Measurements from ENCODE around the gene SSTR3. TPM values are rescaled to one million over a fixed set of nuclear protein-coding genes. Genes with fewer than 3 reads are reported as not detected.

Gene SSTR3
- total RNA-seq, 1 donor from 2014 or later, result 1.7 TPM

- peak; percentile 76 for DNase-seq (ENCODE audit: low spot score)
Observed at GRCh38 chr22:37229012-37229804, 16.9 kb upstream of the SSTR3 start.

- DNase-seq (ENCODE audit: low spot score), result peak; percentile 73
Observed at GRCh38 chr22:37228106-37229011, 16.1 kb upstream of the SSTR3 start.

- no peak for DNase-seq (ENCODE audit: low spot score)
Observed at GRCh38 chr22:37226514-37226913, 14.2 kb upstream of the SSTR3 start.

GRCh38 chr22:37226087-37226486 is 13.8 kb upstream of the SSTR3 start:
- no peak for DNase-seq (ENCODE audit: low spot score)

DNA sequence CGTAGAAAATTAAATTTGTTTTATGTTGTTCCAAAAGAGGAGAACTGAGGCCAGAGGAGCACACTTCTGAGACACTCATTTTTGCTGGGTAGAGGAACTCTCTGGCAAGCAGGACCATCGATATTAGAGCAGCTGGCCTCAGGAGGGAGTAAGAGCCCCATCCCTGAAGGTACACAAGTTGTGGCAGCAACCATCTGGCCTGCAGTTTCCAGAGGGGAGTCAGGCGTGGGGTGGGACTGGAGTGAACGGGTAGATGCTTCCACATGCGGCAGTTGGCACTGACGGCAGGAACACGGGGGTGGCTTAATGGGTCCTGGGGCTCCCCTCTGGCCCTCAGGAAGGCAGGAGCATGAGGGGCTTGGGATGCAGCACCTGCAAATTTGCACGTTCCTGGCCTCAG is 13.2 kb upstream of the SSTR3 start:
- DNase-seq (ENCODE audit: low spot score), result no peak

DNA sequence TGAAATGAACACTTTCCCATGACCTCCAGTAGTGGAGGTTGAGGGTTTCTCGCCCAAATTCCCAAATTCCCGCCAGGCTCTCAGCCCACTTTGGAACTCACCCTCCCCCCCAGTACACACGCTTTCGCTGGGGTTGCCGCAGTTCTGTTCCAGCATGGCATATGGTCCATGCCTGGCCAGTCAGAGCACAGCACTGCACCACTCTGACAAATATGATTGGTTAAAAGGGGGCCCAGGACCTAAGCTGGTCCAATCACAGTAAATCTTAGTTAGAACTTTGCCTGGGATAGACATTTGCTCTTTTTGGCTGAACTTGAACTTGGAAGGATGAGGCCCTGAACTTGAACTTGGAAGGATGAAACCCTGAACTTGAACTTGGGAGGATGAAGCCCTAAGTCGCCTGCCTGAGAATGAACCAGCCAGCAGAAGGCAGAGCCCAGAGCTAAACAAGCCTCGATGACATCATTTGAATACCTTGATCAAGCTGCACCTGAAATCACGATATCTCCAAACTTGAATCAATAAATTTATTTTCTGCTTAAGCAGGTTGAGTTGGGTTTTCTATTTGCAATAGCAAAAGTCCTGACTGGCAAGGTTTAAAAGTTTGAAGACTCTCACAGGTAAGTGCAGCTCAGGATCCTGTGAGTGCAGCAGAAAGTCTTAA is 12.6 kb upstream of the SSTR3 start:
- DNase-seq (ENCODE audit: low spot score), result no peak

DNA sequence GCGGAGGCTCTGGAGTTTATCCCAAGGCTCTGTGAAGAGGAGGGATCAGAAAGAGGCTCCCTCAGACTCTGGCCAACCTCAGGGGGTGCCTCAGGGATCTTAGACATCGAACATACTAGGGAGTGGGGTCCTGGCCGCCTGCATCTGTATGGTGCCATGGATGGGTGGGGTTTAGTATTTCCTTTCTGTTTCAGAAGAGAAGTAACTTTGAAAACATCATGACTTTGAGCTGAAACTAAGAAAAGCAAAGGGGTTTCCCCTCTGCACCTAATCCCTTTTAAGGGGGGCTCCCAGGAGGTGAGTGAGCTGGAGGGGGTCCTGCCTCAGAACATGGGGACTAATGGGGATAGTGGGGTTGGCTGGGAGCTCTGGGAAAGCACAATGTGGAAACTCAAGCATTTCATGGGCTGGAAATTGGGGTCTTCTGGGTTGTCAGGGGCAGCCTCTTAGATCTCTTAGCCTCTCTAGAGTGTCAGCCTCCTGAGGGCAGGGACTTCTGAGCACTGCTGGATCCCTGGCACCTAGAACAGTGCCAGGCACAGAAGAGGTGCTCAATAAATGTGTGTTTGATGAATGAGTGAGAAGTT is 11.8 kb upstream of the SSTR3 start:
- DNase-seq (ENCODE audit: low spot score), result no peak

GRCh38 chr22:37222440-37222971 is 10.2 kb upstream of the SSTR3 start:
- DNase-seq (ENCODE audit: low spot score), result no peak

DNA sequence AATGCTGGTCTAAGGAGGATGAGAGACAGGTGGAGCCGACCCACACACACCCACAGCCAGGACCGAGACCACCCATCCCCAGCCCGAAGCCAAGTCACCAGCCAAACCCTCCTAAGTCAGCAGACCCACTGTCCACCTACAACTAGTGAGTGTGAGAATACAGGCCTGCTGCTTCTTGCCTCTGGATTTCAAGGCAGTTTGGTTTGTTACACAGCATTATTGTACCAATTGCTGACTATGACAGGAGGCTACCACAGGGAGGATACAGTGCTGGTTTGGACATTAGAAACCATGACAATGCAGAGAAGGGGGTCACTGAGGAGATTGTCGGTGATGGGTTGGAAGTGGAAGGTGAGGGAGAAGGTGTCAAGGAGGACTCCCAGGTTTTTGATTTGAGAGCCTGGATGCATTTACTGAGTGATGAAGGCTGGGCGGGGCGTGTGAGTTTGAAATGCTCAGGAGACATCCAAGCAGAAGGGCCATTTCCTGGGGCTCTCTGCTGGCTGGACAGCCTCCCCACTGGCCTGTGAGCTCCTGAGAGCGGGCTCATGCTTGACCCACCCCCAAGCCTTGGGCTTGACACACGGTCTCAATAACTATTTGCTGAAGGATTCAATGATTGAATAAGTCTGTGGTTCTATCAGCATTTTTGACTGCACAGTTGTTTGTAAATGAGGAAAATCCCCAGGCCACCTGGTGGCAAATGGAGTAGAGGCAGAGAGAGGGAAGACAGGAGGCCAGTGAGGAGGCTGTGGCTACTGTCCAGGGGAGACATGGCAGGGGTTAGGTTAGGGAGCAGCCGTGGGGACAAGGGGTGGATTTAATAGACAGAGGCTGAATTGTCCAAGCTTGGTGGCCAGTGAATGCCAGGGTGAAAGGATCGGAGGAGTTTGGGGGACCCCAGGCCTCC is 9.4 kb upstream of the SSTR3 start:
- no peak for DNase-seq (ENCODE audit: low spot score)

DNA sequence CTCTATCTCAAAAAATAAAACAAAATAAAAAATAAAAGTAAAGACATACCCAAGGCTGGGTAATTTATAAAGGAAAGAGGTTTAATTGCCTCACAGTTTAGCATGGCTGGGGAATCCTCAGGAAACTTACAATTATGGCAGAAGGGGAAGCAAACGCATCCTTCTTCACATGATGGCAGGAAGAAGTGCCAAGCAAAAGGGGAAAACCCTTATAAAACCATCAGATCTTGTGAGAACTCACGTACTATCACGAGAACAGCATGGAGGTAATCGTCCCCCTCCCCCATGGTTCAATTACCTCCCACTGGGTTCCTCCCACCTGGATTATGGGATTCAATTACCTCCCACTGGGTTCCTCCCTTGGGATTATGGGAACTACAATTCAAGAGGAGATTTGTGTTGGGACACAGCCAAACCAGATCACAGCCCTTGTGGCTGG is 8.3 kb upstream of the SSTR3 start:
- no peak for DNase-seq (ENCODE audit: low spot score)

DNA sequence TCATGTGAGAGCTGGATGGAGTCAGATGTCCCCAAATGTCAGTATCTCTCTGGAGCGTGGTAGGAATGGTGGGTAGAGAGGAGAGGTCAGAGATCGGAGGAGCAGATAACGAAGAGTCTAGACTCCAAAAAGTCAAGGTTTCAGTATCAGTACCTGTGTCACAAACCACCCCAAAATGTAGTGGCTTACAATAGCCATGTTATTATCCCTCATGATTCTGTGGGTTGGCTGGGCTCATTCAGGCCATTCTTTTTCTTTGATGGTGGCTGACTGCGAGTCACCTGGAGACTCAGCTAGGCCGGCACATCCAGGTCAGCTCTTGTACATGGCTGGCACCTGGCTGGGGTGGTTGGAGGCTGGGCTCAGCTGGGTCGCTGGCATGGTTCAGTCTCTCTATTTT is 7.3 kb upstream of the SSTR3 start:
- no peak for DNase-seq (ENCODE audit: low spot score)

DNA sequence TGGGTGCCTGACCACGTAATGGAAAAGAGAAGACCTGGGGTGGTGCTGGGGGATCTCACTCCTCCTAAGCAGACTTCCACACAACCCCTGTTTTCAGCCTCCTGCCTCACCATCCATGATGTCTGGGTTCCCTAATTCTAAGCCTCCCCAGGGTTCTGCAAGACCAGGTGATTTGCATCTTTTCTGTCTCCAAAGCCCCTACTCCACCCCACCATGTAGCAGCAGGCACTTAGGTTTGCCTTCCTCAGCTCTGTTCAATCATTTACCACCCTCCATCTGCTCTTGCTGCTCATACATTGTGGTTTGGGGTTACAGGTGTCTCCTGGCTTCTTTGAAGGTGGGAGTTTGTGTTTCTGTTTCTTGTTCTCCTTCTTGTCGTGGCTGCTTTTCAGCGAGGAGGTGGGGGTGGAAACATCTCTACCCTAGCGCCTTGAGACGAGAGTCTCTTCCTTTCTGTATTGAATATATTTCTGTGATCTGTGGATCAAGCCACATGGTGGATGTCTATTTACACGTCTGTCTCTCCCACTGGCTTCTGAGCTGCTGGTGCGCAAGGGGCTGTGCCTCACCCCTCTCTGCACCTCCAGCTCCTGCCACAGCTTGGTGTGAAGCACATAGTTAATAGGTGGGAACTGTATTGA is 6.6 kb upstream of the SSTR3 start:
- no peak for DNase-seq (ENCODE audit: low spot score)

DNA sequence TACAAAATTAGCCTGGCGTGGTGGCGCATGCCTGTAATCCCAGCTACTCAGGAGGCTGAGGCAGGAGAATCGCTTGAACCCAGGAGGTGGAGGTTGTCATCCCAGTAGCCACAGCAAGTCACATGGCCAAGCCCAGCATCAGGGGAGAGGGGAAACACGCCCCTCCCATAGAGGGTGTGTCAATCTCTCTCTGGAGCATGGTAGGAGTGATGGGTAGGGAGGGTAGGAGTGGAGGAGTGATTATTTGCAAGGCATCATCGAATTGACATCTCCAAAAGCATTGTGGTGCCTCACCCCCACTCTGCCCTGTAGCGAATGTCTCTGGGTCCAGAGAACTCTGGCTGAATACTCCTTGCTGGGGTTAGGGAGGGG is 6.1 kb upstream of the SSTR3 start:
- no peak for DNase-seq (ENCODE audit: low spot score)

DNA sequence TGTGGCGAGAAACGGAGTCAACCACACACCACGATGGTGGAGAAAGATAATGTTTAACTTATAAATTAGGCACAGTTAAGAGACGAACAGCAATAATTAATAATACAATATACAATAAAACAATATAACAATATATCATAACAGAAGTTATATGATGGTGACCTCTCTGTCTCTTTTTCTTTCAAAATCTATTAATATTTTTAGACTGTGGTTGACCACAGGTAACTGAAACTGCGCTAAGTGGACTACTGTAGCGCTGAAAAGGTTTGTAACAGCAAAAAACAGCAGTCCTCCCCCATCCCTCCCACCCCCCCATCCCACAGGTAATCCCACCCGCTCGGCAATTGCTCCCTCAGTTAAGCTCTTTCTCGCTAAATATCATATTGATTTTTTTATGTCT is 3.6 kb upstream of the SSTR3 start:
- DNase-seq (ENCODE audit: low spot score), result no peak

GRCh38 chr22:37214731-37215030 is 2.4 kb upstream of the SSTR3 start:
- no peak for DNase-seq (ENCODE audit: low spot score)

DNA sequence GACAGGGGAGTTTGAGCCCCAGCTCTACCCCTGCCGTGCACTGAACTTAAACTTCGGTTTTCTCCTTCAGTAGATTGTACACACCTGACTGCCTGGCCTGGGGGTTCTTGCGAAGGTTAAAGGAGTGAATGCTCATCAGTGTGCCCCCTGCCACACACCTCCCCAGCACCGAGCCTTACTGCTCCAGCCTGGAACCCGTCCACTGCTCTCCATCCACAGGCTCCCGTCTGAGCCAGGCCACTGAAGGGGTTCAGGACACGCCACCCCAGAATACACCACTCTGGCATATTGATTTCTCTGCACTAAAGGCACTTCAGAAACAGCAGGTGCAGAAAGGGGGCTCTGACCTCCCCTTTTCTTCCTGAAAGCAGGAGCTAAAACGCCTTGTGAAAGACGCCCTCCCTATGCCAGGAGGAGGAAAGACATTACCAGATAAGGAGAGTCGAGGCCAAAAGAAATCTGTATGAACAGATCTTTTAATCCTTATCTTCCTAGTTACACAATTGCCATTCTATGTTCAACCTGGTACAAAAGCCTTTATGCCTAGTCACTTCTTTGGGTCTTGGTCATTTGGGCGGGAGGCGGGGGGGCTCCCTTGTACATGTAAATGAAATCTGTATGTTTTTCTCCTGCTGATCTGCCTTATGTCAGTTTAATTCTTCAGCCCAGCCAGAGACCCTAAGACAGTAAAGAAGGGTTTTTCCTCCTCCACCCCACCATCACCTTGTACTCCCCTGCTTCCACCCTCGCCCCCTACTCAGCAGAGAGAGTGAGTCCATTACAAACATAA is 1.9 kb upstream of the SSTR3 start:
- DNase-seq (ENCODE audit: low spot score), result no peak

- no peak for DNase-seq (ENCODE audit: low spot score)
Observed at GRCh38 chr22:37213218-37213855, 1.1 kb upstream of the SSTR3 start.

DNA sequence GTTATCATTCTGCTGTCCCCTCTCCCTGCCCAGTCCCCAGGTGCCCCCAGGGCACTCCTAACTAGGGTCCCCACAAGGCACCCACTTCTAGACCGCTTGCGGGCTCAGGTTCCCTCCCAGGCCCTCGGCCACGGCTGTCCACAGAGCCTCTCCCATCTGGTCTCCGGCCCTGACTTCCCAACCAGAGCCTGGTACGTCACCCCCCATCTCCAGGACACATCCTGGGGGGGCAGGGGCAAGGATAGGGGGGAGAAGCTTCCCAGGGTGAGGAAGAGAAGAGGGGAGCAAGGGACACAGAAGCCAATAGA is 457 bp downstream of the SSTR3 start:
- DNase-seq (ENCODE audit: low spot score), result no peak

All from umbilical cord (tissue), 2 donors.